ENCODE data around the gene RBM47.

The RBM47 gene

GRCh38 chr4:40402556-40402955, 227.1 kb downstream of the RBM47 start:
- no peak overlapping the region for H3K27ac ChIP-seq
- no peaks in the 10 kb centered on the region for H3K9me3 ChIP-seq
- H3K36me3 ChIP-seq: no peaks in the 10 kb centered on the region
- H3K4me3 ChIP-seq (ENCODE audit: low read depth in 1 of 2, low read length in 1 of 2): no peak overlapping the region
- no peak for TF ChIP-seq CTCF (IDR thresholded peaks at IDR 0.05)
- H3K4me1 ChIP-seq (ENCODE audit: control insufficient read depth in 1 of 2, insufficient read depth in 1 of 2, low read depth in 1 of 2, low read length in 1 of 2): no peaks in the 10 kb centered on the region
- no peaks in the 10 kb centered on the region for H3K27me3 ChIP-seq

GRCh38 chr4:40401631-40402030, 228.0 kb downstream of the RBM47 start:
- H3K4me3 ChIP-seq (ENCODE audit: low read depth in 1 of 2, low read length in 1 of 2): no peak overlapping the region
- no peak overlapping the region for H3K27ac ChIP-seq
- H3K9me3 ChIP-seq: no peaks in the 10 kb centered on the region
- H3K4me1 ChIP-seq (ENCODE audit: control insufficient read depth in 1 of 2, insufficient read depth in 1 of 2, low read depth in 1 of 2, low read length in 1 of 2): no peaks in the 10 kb centered on the region
- no peaks in the 10 kb centered on the region for H3K36me3 ChIP-seq
- no peak for TF ChIP-seq CTCF (IDR thresholded peaks at IDR 0.05)
- H3K27me3 ChIP-seq: no peaks in the 10 kb centered on the region

GRCh38 chr4:40401096-40401495, 228.6 kb downstream of the RBM47 start:
- TF ChIP-seq CTCF (IDR thresholded peaks at IDR 0.05): no peak
- Histone ChIP-seq H3K27me3 (no peaks in the 10 kb centered on the region), H3K9me3 (no peaks in the 10 kb centered on the region), H3K36me3 (no peaks in the 10 kb centered on the region), H3K27ac (no peak overlapping the region), H3K4me1 (ENCODE audit: control insufficient read depth in 1 of 2, insufficient read depth in 1 of 2, low read depth in 1 of 2, low read length in 1 of 2) (no peaks in the 10 kb centered on the region), H3K4me3 (ENCODE audit: low read depth in 1 of 2, low read length in 1 of 2) (no peak overlapping the region)

- no peaks in the 10 kb centered on the region for H3K27me3 ChIP-seq
- no peaks in the 10 kb centered on the region for H3K4me1 ChIP-seq (ENCODE audit: control insufficient read depth in 1 of 2, insufficient read depth in 1 of 2, low read depth in 1 of 2, low read length in 1 of 2)
- no peak overlapping the region for H3K4me3 ChIP-seq (ENCODE audit: low read depth in 1 of 2, low read length in 1 of 2)
- no peaks in the 10 kb centered on the region for H3K9me3 ChIP-seq
- TF ChIP-seq CTCF (IDR thresholded peaks at IDR 0.05): no peak
- no peaks in the 10 kb centered on the region for H3K36me3 ChIP-seq
- no peak overlapping the region for H3K27ac ChIP-seq
These were observed 230.1 kb downstream of the RBM47 start for GRCh38 chr4:40399578-40399977.

GRCh38 chr4:40395908-40396793, 233.5 kb downstream of the RBM47 start:
- TF ChIP-seq CTCF (IDR thresholded peaks at IDR 0.05): no peak
- Histone ChIP-seq H3K9me3 (no peaks in the 10 kb centered on the region), H3K27ac (no peak overlapping the region), H3K36me3 (no peaks in the 10 kb centered on the region), H3K4me3 (ENCODE audit: low read depth in 1 of 2, low read length in 1 of 2) (no peak overlapping the region), H3K4me1 (ENCODE audit: control insufficient read depth in 1 of 2, insufficient read depth in 1 of 2, low read depth in 1 of 2, low read length in 1 of 2) (no peaks in the 10 kb centered on the region), H3K27me3 (no peaks in the 10 kb centered on the region)
